A549 treated with CpdA at 1 μM for 4 hours (cell line): ENCODE measurements around the gene AJAP1. TPM values are rescaled to one million over a fixed set of nuclear protein-coding genes. Genes with fewer than 3 reads are reported as not detected.

Source experiments
- total RNA-seq: library from RNA; stranded (reverse); fragments of 200-300 nt; extraction: Qiagen RNA extraction; gene quantifications from 5 replicates; pipeline ENCODE4 v1.2.3, GENCODE V29; 2022; ENCODE audit warnings: low read depth

The AJAP1 gene, protein sequence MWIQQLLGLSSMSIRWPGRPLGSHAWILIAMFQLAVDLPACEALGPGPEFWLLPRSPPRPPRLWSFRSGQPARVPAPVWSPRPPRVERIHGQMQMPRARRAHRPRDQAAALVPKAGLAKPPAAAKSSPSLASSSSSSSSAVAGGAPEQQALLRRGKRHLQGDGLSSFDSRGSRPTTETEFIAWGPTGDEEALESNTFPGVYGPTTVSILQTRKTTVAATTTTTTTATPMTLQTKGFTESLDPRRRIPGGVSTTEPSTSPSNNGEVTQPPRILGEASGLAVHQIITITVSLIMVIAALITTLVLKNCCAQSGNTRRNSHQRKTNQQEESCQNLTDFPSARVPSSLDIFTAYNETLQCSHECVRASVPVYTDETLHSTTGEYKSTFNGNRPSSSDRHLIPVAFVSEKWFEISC
- under 0.01 TPM in 1 of 5 replicates, not detected in the others for total RNA-seq

DNA sequence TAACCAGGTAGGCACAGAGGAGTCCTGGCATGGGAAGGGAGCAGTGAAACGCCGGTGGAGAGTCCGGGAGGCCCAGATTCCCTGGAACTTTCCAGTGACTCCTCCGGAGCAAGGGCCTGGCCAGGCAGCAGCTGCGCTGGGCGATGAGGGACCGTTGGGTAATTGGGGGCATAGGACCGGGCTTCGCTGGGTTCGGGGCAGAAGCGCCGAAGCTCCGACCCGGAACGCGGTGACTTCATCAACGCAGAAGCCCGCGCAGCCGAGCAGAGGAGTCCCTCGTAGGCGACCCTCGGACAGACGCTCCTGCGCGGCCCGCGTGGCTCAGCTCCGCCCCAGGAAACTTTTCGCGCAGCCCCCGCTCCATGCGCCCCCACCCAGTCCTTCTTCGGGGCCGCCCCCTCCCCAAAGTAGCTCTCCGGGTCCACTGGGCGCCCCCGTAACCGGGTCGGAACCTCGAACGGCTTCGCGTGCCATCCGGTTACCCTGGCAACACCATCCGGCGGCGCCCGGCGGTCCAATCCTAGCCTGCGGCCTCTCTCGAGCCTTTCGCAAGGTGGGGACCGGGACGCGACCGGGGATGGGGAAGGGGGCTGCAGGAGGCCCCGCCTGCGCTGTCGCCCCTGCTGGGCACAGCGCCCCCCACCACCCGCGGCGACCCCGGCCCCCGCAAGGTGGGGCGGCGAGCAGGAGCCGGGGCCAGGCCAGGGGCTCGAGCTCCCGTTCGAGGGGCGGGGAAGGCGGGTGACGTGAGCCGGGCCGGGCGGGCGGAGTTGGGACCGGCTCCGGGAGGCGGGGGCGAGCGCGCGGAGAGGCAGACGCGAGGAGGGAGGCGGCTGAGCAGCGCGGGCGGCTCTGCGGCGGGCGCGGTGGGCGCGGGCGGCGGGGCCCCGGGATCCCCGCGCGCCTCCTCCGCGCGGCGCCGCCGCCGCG, at the start of gene AJAP1:
Gene AJAP1, plus strand, starts transcription at position 814 of the 930 bp plus-strand sequence. CDS start 817 bp downstream, outside the sequence.

